ENCODE results near the gene CFAP61.

GRCh38 chr20:20102163-20102562 is 49.8 kb downstream of the CFAP61 start:
- TF ChIP-seq CTCF (conservative IDR thresholded peaks at IDR 0.05; ENCODE audit: low read depth, low read length) (no peak), EZH2 (IDR thresholded peaks at IDR 0.05; ENCODE audit: low read length, unreplicated experiment) (no peak), EZH2phosphoT487 (IDR thresholded peaks at IDR 0.05; ENCODE audit: borderline replicate concordance, low read length) (no peak)
